HepG2 (cell line): ENCODE results near the gene WSB1. TPM values are rescaled to one million over a fixed set of nuclear protein-coding genes. Genes with fewer than 3 reads are reported as not detected.

ENCODE experiments used
- ATAC-seq: fragments of 200-7000 bp; cut with Tn5 transposase; 3 replicates; pipeline ENCODE4 v1.9.1; 2020; ENCODE audit warnings: mild to moderate bottlenecking, moderate library complexity
- BruUV-seq: library from RNA; stranded (reverse); fragments of 400-500 nt; replicated peaks from 2 replicates; lab custom pipeline; 2021; lab: Mats Ljungman, UMichigan
- CTCF ChIA-PET: fragments of 300-600 bp; formaldehyde crosslinking; extraction: SDS; loops from one replicate; lab custom pipeline; 2021; ENCODE audit warnings: low total read pairs, inconsistent platforms, low intra/inter-chr PET ratio; lab: Yijun Ruan, JAX
- POLR2A ChIA-PET: fragments of 350-600 bp; sonication (Branson Sonifier 250); formaldehyde crosslinking; loops from one replicate; lab custom pipeline; 2020; ENCODE audit warnings: antibody characterized with exemption, inconsistent platforms; lab: Yijun Ruan, JAX
- DNase-seq: peaks from one replicate; pipeline ENCODE4 v3.0.0-alpha.2; 2015; ENCODE audit warnings: low spot score
- FAIRE-seq: peaks from 3 replicates; lab custom pipeline; 2011; peaks lifted over from hg19 to GRCh38; lab: Jason Lieb, UNC
- H2AFZ ChIP-seq: one replicate; pipeline ENCODE4 v1.6.1; 2011; ENCODE audit warnings: low read length, inconsistent platforms
- H3K27ac ChIP-seq: fragments of 300-600 bp; 3 replicates; pipeline ENCODE4 v1.8.0; 2011; ENCODE audit warnings: mixed run types, mild to moderate bottlenecking, mixed read lengths, low read length, inconsistent platforms; ENCODE audit not compliant: insufficient read depth; ENCODE audit errors: extremely low read length
- H3K27me3 ChIP-seq, 2 experiments: fragments of 200-600 bp in 1 of 2; 2 replicates in 1 of 2; 3 replicates in 1 of 2; pipeline versions ENCODE4 v1.6.0 to v1.8.0; 2011; ENCODE audit warnings: low read length in 2 of 2, mild to moderate bottlenecking in 2 of 2, moderate library complexity in 2 of 2, inconsistent platforms in 1 of 2; ENCODE audit not compliant: insufficient read depth in 2 of 2, control insufficient read depth in 1 of 2
- H3K36me3 ChIP-seq, 2 experiments: fragments of 200-600 bp in 1 of 2; replicated peaks in 1 of 2; 2 replicates in 1 of 2; 3 replicates in 1 of 2; pipeline versions ENCODE4 v1.5.1 to v1.8.0; 2011; ENCODE audit warnings: low read length in 2 of 2, inconsistent platforms in 1 of 2; ENCODE audit not compliant: insufficient read depth in 2 of 2, control insufficient read depth in 1 of 2
- H3K4me1 ChIP-seq: 2 replicates; pipeline ENCODE4 v1.5.1; 2012; ENCODE audit warnings: low read length, inconsistent platforms; ENCODE audit not compliant: insufficient read depth
- H3K4me2 ChIP-seq: 2 replicates; pipeline ENCODE4 v1.6.0; 2011; ENCODE audit warnings: low read depth, low read length, inconsistent platforms
- H3K4me3 ChIP-seq, 3 experiments: fragments of 200-600 bp in 1 of 3; sonication (generic), shearing (Covaris generic) in 1 of 3; replicated peaks in 1 of 3; 2 replicates each; pipeline ENCODE4 v1.5.1; 2011 to 2016; ENCODE audit warnings: low read length in 3 of 3, inconsistent platforms in 2 of 3, low read depth in 2 of 3, mild to moderate bottlenecking in 2 of 3, control low read depth in 1 of 3, mixed read lengths in 1 of 3; ENCODE audit not compliant: insufficient read depth in 1 of 3
- H3K79me2 ChIP-seq: one replicate; pipeline ENCODE4 v1.6.1; 2011; ENCODE audit warnings: low read length, inconsistent platforms; ENCODE audit not compliant: insufficient read depth
- H3K9ac ChIP-seq: 2 replicates; pipeline ENCODE4 v1.6.0; 2011; ENCODE audit warnings: mild to moderate bottlenecking, low read depth, low read length, inconsistent platforms; ENCODE audit not compliant: insufficient read depth
- H3K9me3 ChIP-seq: 2 replicates; pipeline ENCODE4 v1.5.1; 2012; ENCODE audit warnings: mild to moderate bottlenecking, low read length
- H4K20me1 ChIP-seq: 2 replicates; pipeline ENCODE4 v1.6.0; 2011; ENCODE audit warnings: inconsistent platforms, mild to moderate bottlenecking, low read length, moderate library complexity; ENCODE audit not compliant: insufficient read depth
- ATF1 ChIP-seq: IDR thresholded peaks from 2 replicates; pipeline ENCODE4 v1.6.1; 2016; ENCODE audit warnings: mild to moderate bottlenecking, control low read depth
- NFATC3 ChIP-seq: sonication (generic); formaldehyde crosslinking; IDR thresholded peaks from 2 replicates; pipeline ENCODE4 v1.5.1; 2020; ENCODE audit warnings: mild to moderate bottlenecking, missing genetic modification reagents
- PAF1 ChIP-seq: IDR thresholded peaks from 2 replicates; pipeline ENCODE4 v1.6.1; 2016; ENCODE audit warnings: missing genetic modification reagents, missing compliant biosample characterization
- POLR2G ChIP-seq: fragments of 200-400 bp; formaldehyde crosslinking; IDR thresholded peaks from 2 replicates; pipeline ENCODE4 v1.6.1; 2018; ENCODE audit warnings: mild to moderate bottlenecking, low read depth, low read length, moderate library complexity
- ZKSCAN8 ChIP-seq: IDR thresholded peaks from 2 replicates; pipeline ENCODE4 v1.6.1; 2016; ENCODE audit warnings: borderline replicate concordance, missing genetic modification reagents, missing compliant biosample characterization
- ZMAT3 ChIP-seq: sonication (generic); formaldehyde crosslinking; conservative IDR thresholded peaks from 2 replicates; pipeline ENCODE4 v1.7.0; 2021; ENCODE audit warnings: missing genetic modification reagents
- ZNF441 ChIP-seq: sonication (generic); formaldehyde crosslinking; IDR thresholded peaks from 2 replicates; pipeline ENCODE4 v1.7.0; 2021; ENCODE audit warnings: missing genetic modification reagents, borderline replicate concordance
- ZSCAN29 ChIP-seq: sonication (generic); formaldehyde crosslinking; conservative IDR thresholded peaks from 2 replicates; pipeline ENCODE4 v1.4.0; 2020; ENCODE audit warnings: mild to moderate bottlenecking, missing genetic modification reagents
- WGBS: methylation state at CpG from one replicate; pipeline ENCODE4 v1.1.6; 2017; ENCODE audit warnings: low lambda C conversion rate; 5-methylcytosine and 5-hydroxymethylcytosine counted together
- in situ Hi-C: cut with HindIII; loops from 2 replicates; pipeline ENCODE4 v1.10.0; 2017; ENCODE audit warnings: low pct_unique_long_range_greater_than_20kb; ENCODE audit not compliant: extremely low pct_ligation_motif_present
- intact Hi-C: fragments of 100-400 bp; cut with micrococcal nuclease; formaldehyde crosslinking; loops from one replicate; pipeline ENCODE4 v1.10.0; 2022; ENCODE audit not compliant: unreplicated experiment
- polyA plus RNA-seq, 8 experiments: library from polyadenylated mRNA; depleted of rRNA in 3 of 8; stranded (reverse) in 7 of 8; unstranded in 1 of 8; fragments of >200 nt; fragmentation: Illumina TruSeq in 4 of 8; extraction: Trizol in 4 of 8; gene quantifications; 2 replicates each; pipeline versions ENCODE4 v1.2.1 to v1.2.3, GENCODE V29; 2011 to 2016; ENCODE audit warnings: low read depth in 4 of 8, missing spikeins in 1 of 8, mixed read lengths in 1 of 8; ENCODE audit not compliant: insufficient read depth in 1 of 8
- total RNA-seq, 5 experiments: library from RNA; depleted of rRNA; stranded (reverse); fragments of >200 nt; fragmentation: Illumina TruSeq; extraction: Trizol; gene quantifications; 2 replicates each; pipeline ENCODE4 v1.2.3, GENCODE V29; 2016; ENCODE audit warnings: low read depth in 1 of 5
- TF ChIP-seq, protein P1 (sequence below): sonication (generic); formaldehyde crosslinking; IDR thresholded peaks from 2 replicates; pipeline ENCODE4 v1.4.0; 2020; ENCODE audit warnings: missing genetic modification reagents

WSB1 gene
- total and polyA plus RNA-seq, 2 of the 13 experiments (the other 11 are each of a cell fraction or from before 2014, with no cell fraction given): 81.3 to 294 TPM

DNA sequence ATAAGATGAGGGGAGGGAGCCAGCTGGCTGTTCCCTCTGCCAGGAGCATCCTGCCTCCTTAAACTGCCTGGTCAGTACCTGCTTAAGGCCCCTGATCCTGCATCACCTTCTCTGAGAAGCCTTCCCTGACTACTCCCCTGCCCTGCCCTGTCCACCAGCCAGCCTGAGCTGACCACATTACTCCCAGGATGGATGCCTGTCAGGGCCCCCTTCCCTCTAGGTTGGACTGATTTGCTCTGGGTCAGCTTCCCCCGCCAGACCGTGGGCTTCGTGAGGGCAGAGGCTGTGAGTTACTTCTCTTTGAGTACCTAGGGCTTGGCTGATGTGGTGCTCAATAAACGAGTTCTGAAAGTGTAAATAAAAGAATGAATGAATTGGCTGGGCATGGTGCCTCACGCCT, 63.3 kb downstream of the WSB1 start:
- Histone ChIP-seq H3K9me3 (no peaks in the 10 kb centered on the region), H3K27me3 (peaks cover 1 to 12% of the 10 kb centered on the region in 2 experiments; a peak in 2 of 5 replicates), H4K20me1 (no peaks in the 10 kb centered on the region), H3K36me3 (no peaks in the 10 kb centered on the region), H3K79me2 (peaks cover 10% of the 10 kb centered on the region), H3K9ac (no peak overlapping the region), H3K4me1 (peaks cover 18% of the 10 kb centered on the region), H2AFZ (no peak overlapping the region), H3K4me2 (no peak overlapping the region), H3K27ac (no peak overlapping the region), H3K4me3 (no peak overlapping the region)
- intact Hi-C loops (loop anchor here (10.0 kb wide), 1 partner anchor 248 kb away; no protein-coding TSS in a partner anchor), in situ Hi-C loops (loop anchor here (10.0 kb wide), 2 partner anchors 122 to 218 kb away; no protein-coding TSS in a partner anchor)
- BruUV-seq: no TSS peak
- FAIRE-seq: no peak
- 66% methylated on average over 5 of the region's 5 CpGs for WGBS
- POLR2A ChIA-PET: no interaction called here
- no peak for ATAC-seq
- CTCF ChIA-PET: no interaction called here
- TF ChIP-seq ZMAT3 (CRISPR knock-in tag) (no peak), POLR2G (no peak), ZNF441 (CRISPR knock-in tag) (no peak), ATF1 (CRISPR knock-in tag) (no peak), NFATC3 (no peak), ZSCAN29 (no peak), ZKSCAN8 (CRISPR knock-in tag) (no peak), PAF1 (no peak)
- TF ChIP-seq, protein P1, sequence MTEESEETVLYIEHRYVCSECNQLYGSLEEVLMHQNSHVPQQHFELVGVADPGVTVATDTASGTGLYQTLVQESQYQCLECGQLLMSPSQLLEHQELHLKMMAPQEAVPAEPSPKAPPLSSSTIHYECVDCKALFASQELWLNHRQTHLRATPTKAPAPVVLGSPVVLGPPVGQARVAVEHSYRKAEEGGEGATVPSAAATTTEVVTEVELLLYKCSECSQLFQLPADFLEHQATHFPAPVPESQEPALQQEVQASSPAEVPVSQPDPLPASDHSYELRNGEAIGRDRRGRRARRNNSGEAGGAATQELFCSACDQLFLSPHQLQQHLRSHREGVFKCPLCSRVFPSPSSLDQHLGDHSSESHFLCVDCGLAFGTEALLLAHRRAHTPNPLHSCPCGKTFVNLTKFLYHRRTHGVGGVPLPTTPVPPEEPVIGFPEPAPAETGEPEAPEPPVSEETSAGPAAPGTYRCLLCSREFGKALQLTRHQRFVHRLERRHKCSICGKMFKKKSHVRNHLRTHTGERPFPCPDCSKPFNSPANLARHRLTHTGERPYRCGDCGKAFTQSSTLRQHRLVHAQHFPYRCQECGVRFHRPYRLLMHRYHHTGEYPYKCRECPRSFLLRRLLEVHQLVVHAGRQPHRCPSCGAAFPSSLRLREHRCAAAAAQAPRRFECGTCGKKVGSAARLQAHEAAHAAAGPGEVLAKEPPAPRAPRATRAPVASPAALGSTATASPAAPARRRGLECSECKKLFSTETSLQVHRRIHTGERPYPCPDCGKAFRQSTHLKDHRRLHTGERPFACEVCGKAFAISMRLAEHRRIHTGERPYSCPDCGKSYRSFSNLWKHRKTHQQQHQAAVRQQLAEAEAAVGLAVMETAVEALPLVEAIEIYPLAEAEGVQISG (CRISPR knock-in tag): no peak
- DNase-seq: no peak
